K562 (cell line): ENCODE data around the gene LSM14B.

Experiments
- CBFB ChIP-seq: sonication (generic); formaldehyde crosslinking; IDR thresholded peaks from 2 replicates; pipeline ENCODE4 v1.4.0; 2020; ENCODE audit warnings: mild to moderate bottlenecking, missing genetic modification reagents
- ETV6 ChIP-seq, 3 experiments: fragments of 150-350 bp in 1 of 3; sonication (generic) in 1 of 3; formaldehyde crosslinking in 1 of 3; IDR thresholded peaks; 2 replicates each; pipeline versions ENCODE4 v1.6.1 to v1.8.0; 2014 to 2022; ENCODE audit warnings: borderline replicate concordance in 2 of 3, low read depth in 2 of 3, antibody characterized with exemption in 1 of 3, low read length in 1 of 3, mild to moderate bottlenecking in 1 of 3, missing genetic modification reagents in 1 of 3
- HCFC1 ChIP-seq: IDR thresholded peaks from 2 replicates; pipeline ENCODE4 v1.6.1; 2012; ENCODE audit warnings: low read depth, low read length, improper control_type of control experiment
- TCF7 ChIP-seq: sonication (generic); IDR thresholded peaks from 2 replicates; pipeline ENCODE4 v1.6.1; 2016; ENCODE audit warnings: antibody characterized with exemption, borderline replicate concordance
- TF ChIP-seq, protein P1 (sequence below), 3 experiments: IDR thresholded peaks in 2 of 3; conservative IDR thresholded peaks in 1 of 3; 2 replicates each; pipeline ENCODE4 v1.5.1; 2011 to 2012; ENCODE audit warnings: low read length in 3 of 3, mild to moderate bottlenecking in 3 of 3, control low read depth in 2 of 3, improper control_type of control experiment in 1 of 3, inconsistent platforms in 1 of 3, low read depth in 1 of 3, mixed read lengths in 1 of 3, moderate library complexity in 1 of 3; ENCODE audit not compliant: insufficient read depth in 2 of 3
- TF ChIP-seq, protein P2 (sequence below): fragments of 450-650 bp; formaldehyde crosslinking; IDR thresholded peaks from 2 replicates; pipeline ENCODE4 v1.4.0; 2020; ENCODE audit warnings: mild to moderate bottlenecking, moderate library complexity
- TF ChIP-seq, protein P3 (sequence below): fragments of 450-650 bp; IDR thresholded peaks from 2 replicates; pipeline ENCODE4 v1.6.1; 2016; ENCODE audit warnings: borderline replicate concordance
- TF ChIP-seq, protein P4 (sequence below): fragments of 450-650 bp; IDR thresholded peaks from 2 replicates; pipeline ENCODE4 v1.7.0; 2016; ENCODE audit warnings: borderline replicate concordance

DNA sequence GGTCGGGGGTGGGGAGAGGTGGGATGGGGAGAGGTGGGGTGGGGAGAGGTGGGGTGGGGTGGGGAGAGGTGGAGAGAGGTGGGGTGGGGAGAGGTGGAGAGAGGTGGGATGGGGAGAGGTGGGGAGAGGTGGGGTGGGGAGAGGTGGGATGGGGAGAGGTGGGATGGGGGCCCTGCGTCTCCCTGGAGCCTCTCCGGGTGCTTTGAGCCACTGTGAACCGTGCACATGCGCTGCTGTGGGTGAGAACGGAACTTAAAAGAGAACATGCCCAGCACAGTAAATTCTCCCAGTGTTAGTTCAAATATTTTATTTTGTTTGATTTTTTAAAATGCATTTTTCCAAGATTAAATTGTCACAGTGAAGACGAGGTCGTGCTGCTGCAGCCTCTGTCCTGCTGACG, 38.0 kb downstream of the LSM14B start:
- TF ChIP-seq, protein P1, sequence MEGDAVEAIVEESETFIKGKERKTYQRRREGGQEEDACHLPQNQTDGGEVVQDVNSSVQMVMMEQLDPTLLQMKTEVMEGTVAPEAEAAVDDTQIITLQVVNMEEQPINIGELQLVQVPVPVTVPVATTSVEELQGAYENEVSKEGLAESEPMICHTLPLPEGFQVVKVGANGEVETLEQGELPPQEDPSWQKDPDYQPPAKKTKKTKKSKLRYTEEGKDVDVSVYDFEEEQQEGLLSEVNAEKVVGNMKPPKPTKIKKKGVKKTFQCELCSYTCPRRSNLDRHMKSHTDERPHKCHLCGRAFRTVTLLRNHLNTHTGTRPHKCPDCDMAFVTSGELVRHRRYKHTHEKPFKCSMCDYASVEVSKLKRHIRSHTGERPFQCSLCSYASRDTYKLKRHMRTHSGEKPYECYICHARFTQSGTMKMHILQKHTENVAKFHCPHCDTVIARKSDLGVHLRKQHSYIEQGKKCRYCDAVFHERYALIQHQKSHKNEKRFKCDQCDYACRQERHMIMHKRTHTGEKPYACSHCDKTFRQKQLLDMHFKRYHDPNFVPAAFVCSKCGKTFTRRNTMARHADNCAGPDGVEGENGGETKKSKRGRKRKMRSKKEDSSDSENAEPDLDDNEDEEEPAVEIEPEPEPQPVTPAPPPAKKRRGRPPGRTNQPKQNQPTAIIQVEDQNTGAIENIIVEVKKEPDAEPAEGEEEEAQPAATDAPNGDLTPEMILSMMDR (IDR thresholded peaks at IDR 0.05 in 2 of 3, conservative IDR thresholded peaks at IDR 0.05 in 1 of 3; ENCODE audit: insufficient read depth in 2 of 3, low read depth in 1 of 3, low read length in 3 of 3) = no peak
- TF ChIP-seq, protein P2, sequence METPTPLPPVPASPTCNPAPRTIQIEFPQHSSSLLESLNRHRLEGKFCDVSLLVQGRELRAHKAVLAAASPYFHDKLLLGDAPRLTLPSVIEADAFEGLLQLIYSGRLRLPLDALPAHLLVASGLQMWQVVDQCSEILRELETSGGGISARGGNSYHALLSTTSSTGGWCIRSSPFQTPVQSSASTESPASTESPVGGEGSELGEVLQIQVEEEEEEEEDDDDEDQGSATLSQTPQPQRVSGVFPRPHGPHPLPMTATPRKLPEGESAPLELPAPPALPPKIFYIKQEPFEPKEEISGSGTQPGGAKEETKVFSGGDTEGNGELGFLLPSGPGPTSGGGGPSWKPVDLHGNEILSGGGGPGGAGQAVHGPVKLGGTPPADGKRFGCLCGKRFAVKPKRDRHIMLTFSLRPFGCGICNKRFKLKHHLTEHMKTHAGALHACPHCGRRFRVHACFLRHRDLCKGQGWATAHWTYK = no peak
- TF ChIP-seq CBFB (no peak), ETV6 (IDR thresholded peaks at IDR 0.05; ENCODE audit: borderline replicate concordance in 1 of 2, low read depth in 2 of 2, low read length in 1 of 2) (no peak), ETV6 (CRISPR knock-in tag; IDR thresholded peaks at IDR 0.05; ENCODE audit: borderline replicate concordance) (no peak), HCFC1 (no peak), TCF7 (no peak)
- TF ChIP-seq, protein P3, sequence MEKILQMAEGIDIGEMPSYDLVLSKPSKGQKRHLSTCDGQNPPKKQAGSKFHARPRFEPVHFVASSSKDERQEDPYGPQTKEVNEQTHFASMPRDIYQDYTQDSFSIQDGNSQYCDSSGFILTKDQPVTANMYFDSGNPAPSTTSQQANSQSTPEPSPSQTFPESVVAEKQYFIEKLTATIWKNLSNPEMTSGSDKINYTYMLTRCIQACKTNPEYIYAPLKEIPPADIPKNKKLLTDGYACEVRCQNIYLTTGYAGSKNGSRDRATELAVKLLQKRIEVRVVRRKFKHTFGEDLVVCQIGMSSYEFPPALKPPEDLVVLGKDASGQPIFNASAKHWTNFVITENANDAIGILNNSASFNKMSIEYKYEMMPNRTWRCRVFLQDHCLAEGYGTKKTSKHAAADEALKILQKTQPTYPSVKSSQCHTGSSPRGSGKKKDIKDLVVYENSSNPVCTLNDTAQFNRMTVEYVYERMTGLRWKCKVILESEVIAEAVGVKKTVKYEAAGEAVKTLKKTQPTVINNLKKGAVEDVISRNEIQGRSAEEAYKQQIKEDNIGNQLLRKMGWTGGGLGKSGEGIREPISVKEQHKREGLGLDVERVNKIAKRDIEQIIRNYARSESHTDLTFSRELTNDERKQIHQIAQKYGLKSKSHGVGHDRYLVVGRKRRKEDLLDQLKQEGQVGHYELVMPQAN = no peak
- TF ChIP-seq, protein P4, sequence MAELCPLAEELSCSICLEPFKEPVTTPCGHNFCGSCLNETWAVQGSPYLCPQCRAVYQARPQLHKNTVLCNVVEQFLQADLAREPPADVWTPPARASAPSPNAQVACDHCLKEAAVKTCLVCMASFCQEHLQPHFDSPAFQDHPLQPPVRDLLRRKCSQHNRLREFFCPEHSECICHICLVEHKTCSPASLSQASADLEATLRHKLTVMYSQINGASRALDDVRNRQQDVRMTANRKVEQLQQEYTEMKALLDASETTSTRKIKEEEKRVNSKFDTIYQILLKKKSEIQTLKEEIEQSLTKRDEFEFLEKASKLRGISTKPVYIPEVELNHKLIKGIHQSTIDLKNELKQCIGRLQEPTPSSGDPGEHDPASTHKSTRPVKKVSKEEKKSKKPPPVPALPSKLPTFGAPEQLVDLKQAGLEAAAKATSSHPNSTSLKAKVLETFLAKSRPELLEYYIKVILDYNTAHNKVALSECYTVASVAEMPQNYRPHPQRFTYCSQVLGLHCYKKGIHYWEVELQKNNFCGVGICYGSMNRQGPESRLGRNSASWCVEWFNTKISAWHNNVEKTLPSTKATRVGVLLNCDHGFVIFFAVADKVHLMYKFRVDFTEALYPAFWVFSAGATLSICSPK = no peak
